AML-193 (cell line): ENCODE data around the gene HNRNPH2.

Source experiments
- DNase-seq, 2 experiments: peaks; one replicate each; lab custom pipeline; 2025; lab: John Stamatoyannopoulos, UW

HNRNPH2 gene

GRCh38 chrX:101462892-101463291, 54.9 kb downstream of the HNRNPH2 start:
- DNase-seq = peak in 1 of 2 experiments; percentile 34
